T-cell (primary cell): Measurements from ENCODE around the gene GHSR. TPM values are rescaled to one million over a fixed set of nuclear protein-coding genes. Genes with fewer than 3 reads are reported as not detected.

Experiments used
- ATAC-seq, 4 experiments: fragments of 200-7000 bp in 3 of 4; fragments of 150-1000 bp in 1 of 4; cut with Tn5 transposase; replicated peaks in 1 of 4; 1 replicate in 3 of 4; 2 replicates in 1 of 4; pipeline ENCODE4 v1.10.0; 2021; ENCODE audit warnings: moderate library complexity in 3 of 4, mild to moderate bottlenecking in 2 of 4, moderate number of reproducible peaks in 1 of 4
- CTCF ChIA-PET, 2 donors: fragments of 300-600 bp; sonication (Branson Sonifier 250); formaldehyde crosslinking; loops; one replicate each; lab custom pipeline; 2022; ENCODE audit warnings: antibody characterized with exemption in 2 of 2; lab: Charles Lee
- POLR2A ChIA-PET, 2 donors: fragments of 300-600 bp; sonication (Branson Sonifier 250); formaldehyde crosslinking; loops; one replicate each; lab custom pipeline; 2022; ENCODE audit warnings: antibody characterized with exemption in 2 of 2; lab: Charles Lee
- DNase-seq, 35 experiments: peaks; one replicate each; pipeline versions ENCODE4 v3.0.0 to v3.0.0-alpha.2; 2013 to 2023
- H3K27ac ChIP-seq: one replicate; pipeline ENCODE4 v1.5.1; 2013; ENCODE audit warnings: low read length
- H3K27me3 ChIP-seq, 2 experiments: replicated peaks in 1 of 2; 1 replicate in 1 of 2; 2 replicates in 1 of 2; pipeline versions ENCODE4 v1.6.1 to v1.7.0; 2013; ENCODE audit warnings: low read length in 1 of 2, mixed read lengths in 1 of 2; ENCODE audit not compliant: control insufficient read depth in 2 of 2, insufficient read depth in 2 of 2; ENCODE audit errors: extremely low read depth in 1 of 2
- H3K36me3 ChIP-seq, 2 donors: 1 replicate in 1 of 2; 2 replicates in 1 of 2; pipeline versions ENCODE4 v1.6.1 to v1.7.0; 2013; ENCODE audit warnings: low read length in 1 of 2; ENCODE audit not compliant: control insufficient read depth in 2 of 2, insufficient read depth in 1 of 2; ENCODE audit errors: extremely low read depth in 1 of 2
- H3K4me1 ChIP-seq, 2 experiments: 1 replicate in 1 of 2; 2 replicates in 1 of 2; pipeline versions ENCODE4 v1.6.1 to v1.7.0; 2013; ENCODE audit warnings: low read length in 2 of 2, mixed read lengths in 1 of 2; ENCODE audit not compliant: insufficient read depth in 2 of 2, control insufficient read depth in 1 of 2; ENCODE audit errors: extremely low read depth in 1 of 2
- H3K4me3 ChIP-seq, 2 donors: 1 replicate in 1 of 2; 2 replicates in 1 of 2; pipeline versions ENCODE4 v1.5.1 to v1.7.0; 2013; ENCODE audit warnings: mild to moderate bottlenecking in 2 of 2, low read length in 1 of 2, moderate library complexity in 1 of 2; ENCODE audit not compliant: control insufficient read depth in 1 of 2; ENCODE audit errors: extremely low read depth in 1 of 2
- H3K9me3 ChIP-seq: 2 replicates; pipeline ENCODE4 v1.7.0; 2013
- H3K27ac Mint-ChIP-seq, 2 donors: one replicate each; pipeline ENCODE4 v1.8.0; 2020 to 2021; ENCODE audit warnings: mild to moderate bottlenecking in 2 of 2, mixed read lengths in 2 of 2
- H3K27me3 Mint-ChIP-seq, 2 donors: one replicate each; pipeline ENCODE4 v1.8.0; 2021 to 2022; ENCODE audit warnings: mixed read lengths in 2 of 2
- H3K36me3 Mint-ChIP-seq: one replicate; pipeline ENCODE4 v1.8.0; 2021; ENCODE audit warnings: mixed read lengths
- H3K4me1 Mint-ChIP-seq, 3 donors: one replicate each; pipeline ENCODE4 v1.8.0; 2020 to 2022; ENCODE audit warnings: mixed read lengths in 3 of 3, mild to moderate bottlenecking in 1 of 3
- H3K4me3 Mint-ChIP-seq, 3 donors: one replicate each; pipeline ENCODE4 v1.8.0; 2020 to 2022; ENCODE audit warnings: mild to moderate bottlenecking in 3 of 3, mixed read lengths in 3 of 3, moderate library complexity in 3 of 3
- H3K9me3 Mint-ChIP-seq, 3 donors: one replicate each; pipeline ENCODE4 v1.8.0; 2020 to 2022; ENCODE audit warnings: mixed read lengths in 3 of 3
- WGBS: methylation state at CpG from one replicate; pipeline ENCODE4 v1.1.5; 2013; ENCODE audit warnings: missing lambda C conversion rate; ENCODE audit not compliant: insufficient coverage; 5-methylcytosine and 5-hydroxymethylcytosine counted together
- total RNA-seq, 35 experiments: library from RNA in 6 of 35; stranded (reverse) in 6 of 35; fragments of 120-200 nt in 1 of 35; gene quantifications; one replicate each; pipeline versions ENCODE4 v1.2.1 to v1.2.4 and lab custom pipeline; 2013 to 2026

The GHSR gene
- total RNA-seq, 5 donors from 2014 or later (not counting 1 experiment from before 2014, with no cell fraction given): not detected

DNA sequence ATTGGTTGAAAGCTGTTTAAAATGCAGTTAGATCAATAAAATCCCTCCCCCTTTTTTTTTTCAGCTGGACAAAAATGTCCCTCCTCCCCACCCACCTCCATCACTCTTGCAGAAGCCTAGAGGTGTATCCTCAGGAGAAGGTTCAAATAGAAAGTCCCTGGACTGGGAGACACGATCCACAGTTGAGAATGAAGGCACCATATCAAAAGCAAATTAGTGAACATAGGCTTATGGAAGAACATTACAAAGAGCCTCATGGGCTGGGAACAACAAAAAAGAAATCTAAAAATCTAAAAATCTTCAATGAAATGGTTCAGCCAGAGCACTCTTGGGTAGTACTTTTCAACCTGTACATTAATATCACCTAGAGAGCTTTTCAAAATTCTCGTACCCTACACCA lies 46.2 kb downstream of the GHSR start:
- no peaks in the 10 kb centered on the region for H3K9me3 ChIP-seq
- ChIA-PET CTCF (no interaction called here), POLR2A (interaction anchor here in 1 of 2 donors (0.6 kb wide), 1 partner anchor 665 kb away, joined by 3 read pairs; no protein-coding TSS in a partner anchor)
- no CpG with 5 or more reads among the region's 2 CpGs for WGBS
- Mint-ChIP-seq H3K27ac (no peak overlapping the region), H3K4me3 (no peak overlapping the region), H3K36me3 (peaks cover 37% of the 10 kb centered on the region), H3K4me1 (no peaks in the 10 kb centered on the region), H3K27me3 (no peaks in the 10 kb centered on the region), H3K9me3 (peaks cover 0 to 11% (median 5%) of the 10 kb centered on the region in 3 donors)
- no peak overlapping the region for H3K27ac ChIP-seq
- no peaks in the 10 kb centered on the region for H3K27me3 ChIP-seq
- H3K4me3 ChIP-seq: no peak overlapping the region
- DNase-seq: no peak
- ATAC-seq: no peak
- peaks cover 0 to 5% of the 10 kb centered on the region in 2 donors for H3K36me3 ChIP-seq
- no peaks in the 10 kb centered on the region for H3K4me1 ChIP-seq

- ATAC-seq (no peak), DNase-seq (no peak)
- Histone ChIP-seq H3K9me3 (no peaks in the 10 kb centered on the region), H3K36me3 (peaks cover 0 to 5% of the 10 kb centered on the region in 2 donors), H3K27me3 (no peaks in the 10 kb centered on the region), H3K4me1 (no peaks in the 10 kb centered on the region), H3K4me3 (no peak overlapping the region), H3K27ac (no peak overlapping the region)
- WGBS: no CpG with 5 or more reads among the region's 4 CpGs
- ChIA-PET CTCF (no interaction called here), POLR2A (no interaction called here)
- peaks cover 0 to 11% (median 5%) of the 10 kb centered on the region in 3 donors for H3K9me3 Mint-ChIP-seq
- no peaks in the 10 kb centered on the region for H3K4me1 Mint-ChIP-seq
- H3K27me3 Mint-ChIP-seq: no peaks in the 10 kb centered on the region
- no peak overlapping the region for H3K4me3 Mint-ChIP-seq
- no peak overlapping the region for H3K27ac Mint-ChIP-seq
- peaks cover 51% of the 10 kb centered on the region for H3K36me3 Mint-ChIP-seq
Measured at GRCh38 chr3:172398484-172398883, 49.8 kb downstream of the GHSR start.

DNA sequence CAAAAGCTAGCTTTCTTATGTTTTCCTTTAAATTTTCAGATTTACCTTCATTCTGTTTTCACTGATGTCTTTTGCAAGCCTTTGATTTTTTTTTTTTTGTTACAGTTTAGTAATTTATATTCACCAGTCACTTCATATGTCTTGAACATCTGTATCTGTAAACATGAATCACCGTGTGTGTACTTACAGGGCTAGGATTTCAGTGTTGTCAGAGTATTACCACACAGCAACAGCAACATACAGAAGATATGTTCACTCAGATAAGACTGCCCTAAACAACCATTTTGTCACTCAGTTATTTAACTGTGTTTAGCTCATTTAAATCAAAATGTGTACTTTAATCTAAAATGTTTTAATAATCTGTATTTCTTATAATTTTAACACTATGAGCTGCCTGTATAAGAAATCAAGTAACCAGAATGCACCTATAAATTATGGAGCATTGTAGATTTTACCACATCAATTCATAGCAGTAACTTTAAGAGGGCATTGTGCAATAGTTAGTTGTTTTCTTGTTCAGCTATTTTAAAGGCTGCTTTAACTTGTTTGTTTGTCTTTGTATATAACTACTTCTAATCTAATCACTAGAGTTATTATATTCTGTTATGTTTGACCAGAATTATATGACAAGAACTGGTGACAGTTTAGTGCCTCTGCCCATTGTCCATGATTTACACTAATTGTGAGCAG lies 50.4 kb downstream of the GHSR start:
- Histone ChIP-seq H3K4me1 (no peaks in the 10 kb centered on the region), H3K27ac (no peak overlapping the region), H3K27me3 (no peaks in the 10 kb centered on the region), H3K9me3 (no peaks in the 10 kb centered on the region), H3K4me3 (no peak overlapping the region), H3K36me3 (peaks cover 0 to 5% of the 10 kb centered on the region in 2 donors)
- Mint-ChIP-seq H3K27me3 (no peaks in the 10 kb centered on the region), H3K9me3 (peaks cover 0 to 11% (median 5%) of the 10 kb centered on the region in 3 donors), H3K4me3 (no peak overlapping the region), H3K36me3 (peaks cover 57% of the 10 kb centered on the region), H3K4me1 (no peaks in the 10 kb centered on the region), H3K27ac (no peak overlapping the region)
- CTCF ChIA-PET: interaction anchor here (0.7 kb wide), 2 partner anchors 137 to 967 kb away, joined by 3 read pairs; no protein-coding TSS in a partner anchor
- WGBS: no CpG with 5 or more reads among the region's 1 CpG
- DNase-seq: no peak
- ATAC-seq: no peak
- POLR2A ChIA-PET: interaction anchor here in 1 of 2 donors (0.6 to 0.7 kb wide), 2 partner anchors 158 to 460 kb away, joined by 3 to 5 read pairs; no protein-coding TSS in a partner anchor

DNA sequence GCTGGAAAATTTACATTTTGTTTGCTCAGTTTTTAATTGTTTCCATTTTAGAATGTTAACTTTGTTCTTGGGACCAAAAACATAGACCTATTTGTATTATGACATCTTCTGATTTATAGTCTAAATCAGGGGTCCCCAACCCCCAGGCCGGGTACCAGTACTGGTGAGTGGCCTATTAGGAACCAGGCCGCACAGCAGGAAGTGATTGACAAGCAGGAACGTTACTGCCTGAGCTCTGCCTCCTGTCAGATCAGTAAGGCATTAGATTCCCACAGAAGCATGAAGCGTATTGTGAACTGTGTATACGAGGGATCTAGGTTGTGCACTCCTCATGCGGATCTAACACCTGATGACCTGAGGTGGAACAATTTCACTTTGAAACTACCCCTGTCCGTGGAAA lies 51.9 kb downstream of the GHSR start:
- Histone ChIP-seq H3K36me3 (peaks cover 0 to 5% of the 10 kb centered on the region in 2 donors), H3K4me1 (no peaks in the 10 kb centered on the region), H3K27me3 (no peaks in the 10 kb centered on the region), H3K27ac (no peak overlapping the region), H3K9me3 (no peaks in the 10 kb centered on the region), H3K4me3 (no peak overlapping the region)
- Mint-ChIP-seq H3K4me3 (no peak overlapping the region), H3K4me1 (no peaks in the 10 kb centered on the region), H3K36me3 (peaks cover 51% of the 10 kb centered on the region), H3K9me3 (peaks cover 0 to 2% (median 0%) of the 10 kb centered on the region in 3 donors), H3K27me3 (no peaks in the 10 kb centered on the region), H3K27ac (no peak overlapping the region)
- DNase-seq: no peak
- ATAC-seq: no peak
- ChIA-PET CTCF (no interaction called here), POLR2A (no interaction called here)
- 89% methylated on average over 4 of the region's 7 CpGs for WGBS

DNA sequence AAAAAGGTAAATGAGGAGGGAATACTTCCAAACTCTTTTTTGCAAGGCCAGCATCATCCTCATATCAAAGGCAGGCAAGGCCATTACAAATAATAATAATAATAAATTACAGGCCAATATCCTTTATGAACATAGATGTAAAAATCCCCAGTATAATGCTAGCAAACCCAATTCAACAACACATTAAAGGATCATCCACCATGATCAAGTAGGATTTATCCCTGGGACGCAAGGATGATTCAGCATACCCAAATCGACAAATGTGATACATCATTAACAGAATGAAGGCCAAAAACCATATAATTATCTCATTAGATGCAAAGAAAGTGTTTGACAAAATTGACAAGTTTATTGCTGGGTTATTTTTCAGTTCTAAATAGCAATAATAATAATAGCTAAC lies 53.6 kb downstream of the GHSR start:
- no peak overlapping the region for H3K4me3 Mint-ChIP-seq
- CTCF ChIA-PET: no interaction called here
- no CpG with 5 or more reads among the region's 2 CpGs for WGBS
- H3K4me1 Mint-ChIP-seq: no peaks in the 10 kb centered on the region
- no peak overlapping the region for H3K27ac Mint-ChIP-seq
- H3K27ac ChIP-seq: no peak overlapping the region
- no peaks in the 10 kb centered on the region for H3K9me3 ChIP-seq
- no peaks in the 10 kb centered on the region for H3K9me3 Mint-ChIP-seq
- H3K27me3 ChIP-seq: no peaks in the 10 kb centered on the region
- H3K4me1 ChIP-seq: no peaks in the 10 kb centered on the region
- H3K27me3 Mint-ChIP-seq: no peaks in the 10 kb centered on the region
- POLR2A ChIA-PET: no interaction called here
- H3K36me3 Mint-ChIP-seq: peaks cover 41% of the 10 kb centered on the region
- peaks cover 0 to 5% of the 10 kb centered on the region in 2 donors for H3K36me3 ChIP-seq
- no peak overlapping the region for H3K4me3 ChIP-seq
- no peak for DNase-seq
- no peak for ATAC-seq

Other genes starting within 250 kb of the GHSR start
- 10 to 100 TPM; 22.3 to 49.7 (median 35.8) TPM for gene TNFSF10, start 75.0 kb upstream of the GHSR start, total RNA-seq